ENCODE measurements around the gene DNMBP. TPM values are rescaled to one million over a fixed set of nuclear protein-coding genes. Genes with fewer than 3 reads are reported as not detected.

Gene DNMBP
- total RNA-seq, 1 experiment from 2014 or later = 60.3 TPM

GRCh38 chr10:99920901-99921300 lies 88.8 kb downstream of the DNMBP start:
- no peaks in the 10 kb centered on the region; the same call in 1 of the 2 replicates for H4K20me1 ChIP-seq (ENCODE audit: insufficient read depth)
- H3K9me2 ChIP-seq (ENCODE audit: insufficient read depth) = no peaks in the 10 kb centered on the region
- intact Hi-C loops (cut with micrococcal nuclease) = no loop called here
- no peak overlapping the region for H3K9ac ChIP-seq (ENCODE audit: low read length)
- H3K27me3 ChIP-seq (ENCODE audit: insufficient read depth, low read length) = no peaks in the 10 kb centered on the region
- RAD21 ChIA-PET (ENCODE audit: low non-redundant PET in 1 of 2, low total read pairs in 2 of 2, uncharacterized antibody in 2 of 2, unreplicated experiment in 2 of 2) = no interaction called here
- no TSS peak for BruUV-seq (replicated peaks)
- CTCF ChIA-PET = no interaction called here
- peaks cover 67 to 78% of the 10 kb centered on the region in 2 experiments for H3K4me1 ChIP-seq (ENCODE audit: control insufficient read depth in 1 of 2, insufficient read depth in 2 of 2, low read length in 2 of 2)
- peaks cover 98% of the 10 kb centered on the region for H3K79me2 ChIP-seq (ENCODE audit: insufficient read depth, low read length)
- no peak overlapping the region for H3K4me3 ChIP-seq (replicated peaks in 1 of 2; ENCODE audit: low read depth in 1 of 2, low read length in 2 of 2)
- peak; percentile 10; the same call in 1 of the 2 replicates for ATAC-seq
- DNase-seq (ENCODE audit: low read depth, low spot score) = no peak
- no peak overlapping the region for H3K27ac ChIP-seq (ENCODE audit: low read depth, low read length)
- peak overlapping the region; percentile 39 for H3K4me2 ChIP-seq (ENCODE audit: low read length)
- H3K9me3 ChIP-seq (ENCODE audit: control insufficient read depth in 1 of 2, insufficient read depth in 1 of 2, low read depth in 1 of 2, low read length in 2 of 2) = no peaks in the 10 kb centered on the region
- no peak overlapping the region for H2AFZ ChIP-seq (ENCODE audit: low read depth, low read length, poor library complexity, severe bottlenecking)
- POLR2A ChIA-PET = interaction anchor here (0.7 to 2.3 kb wide), 3 partner anchors 9 to 19 kb away, joined by 3 to 13 read pairs (median 6); no protein-coding TSS in a partner anchor
- 0 out of 4 replicates have a peak, but pooled peaks cover 0 to 8% of the 10 kb centered on the region in 2 experiments for H3K36me3 ChIP-seq (ENCODE audit: control insufficient read depth in 1 of 2, insufficient read depth in 2 of 2, low read length in 2 of 2)
- no peak for TF ChIP-seq YY1 (IDR thresholded peaks at IDR 0.05; ENCODE audit: extremely low read depth, insufficient replicate concordance, low read depth, low read length)
- no peak for TF ChIP-seq ZNF274 (IDR thresholded peaks at IDR 0.05; ENCODE audit: low read depth, low read length)
- TF ChIP-seq CBX3 (IDR thresholded peaks at IDR 0.05; ENCODE audit: low read depth) = peak; percentile 81
- no peak for TF ChIP-seq TCF7L2 (IDR thresholded peaks at IDR 0.05; ENCODE audit: borderline replicate concordance, extremely low read depth, insufficient read depth, insufficient read length)
- TF ChIP-seq EZH2 (IDR thresholded peaks at IDR 0.05) = no peak
- TF ChIP-seq EGR1 (IDR thresholded peaks at IDR 0.05; ENCODE audit: low read depth) = no peak
- TF ChIP-seq CEBPB (IDR thresholded peaks at IDR 0.05; ENCODE audit: low read depth) = peak; percentile 79
- TF ChIP-seq SIN3A (IDR thresholded peaks at IDR 0.05; ENCODE audit: low read depth) = 0 out of 2 replicates have a peak, but pooled peaks have one; percentile 24
- no peak for TF ChIP-seq CTCF (IDR thresholded peaks at IDR 0.05 in 2 of 3, conservative IDR thresholded peaks at IDR 0.05 in 1 of 3; ENCODE audit: borderline replicate concordance in 1 of 3, insufficient read depth in 1 of 3, low read depth in 2 of 3, low read length in 2 of 3)
- TF ChIP-seq ELF1 (IDR thresholded peaks at IDR 0.05; ENCODE audit: borderline replicate concordance, low read depth) = no peak
- TF ChIP-seq FOSL1 (IDR thresholded peaks at IDR 0.05; ENCODE audit: low read depth) = peak; percentile 76
- no peak for TF ChIP-seq POLR2AphosphoS5 (IDR thresholded peaks at IDR 0.05; ENCODE audit: low read depth, low read length)
- no peak for TF ChIP-seq ATF3 (IDR thresholded peaks at IDR 0.05)
- peak; percentile 70 for TF ChIP-seq JUND (IDR thresholded peaks at IDR 0.05)
- no peak for TF ChIP-seq ZBTB33 (IDR thresholded peaks at IDR 0.05; ENCODE audit: extremely low read depth, insufficient replicate concordance, low read length)
- TF ChIP-seq, protein P1, sequence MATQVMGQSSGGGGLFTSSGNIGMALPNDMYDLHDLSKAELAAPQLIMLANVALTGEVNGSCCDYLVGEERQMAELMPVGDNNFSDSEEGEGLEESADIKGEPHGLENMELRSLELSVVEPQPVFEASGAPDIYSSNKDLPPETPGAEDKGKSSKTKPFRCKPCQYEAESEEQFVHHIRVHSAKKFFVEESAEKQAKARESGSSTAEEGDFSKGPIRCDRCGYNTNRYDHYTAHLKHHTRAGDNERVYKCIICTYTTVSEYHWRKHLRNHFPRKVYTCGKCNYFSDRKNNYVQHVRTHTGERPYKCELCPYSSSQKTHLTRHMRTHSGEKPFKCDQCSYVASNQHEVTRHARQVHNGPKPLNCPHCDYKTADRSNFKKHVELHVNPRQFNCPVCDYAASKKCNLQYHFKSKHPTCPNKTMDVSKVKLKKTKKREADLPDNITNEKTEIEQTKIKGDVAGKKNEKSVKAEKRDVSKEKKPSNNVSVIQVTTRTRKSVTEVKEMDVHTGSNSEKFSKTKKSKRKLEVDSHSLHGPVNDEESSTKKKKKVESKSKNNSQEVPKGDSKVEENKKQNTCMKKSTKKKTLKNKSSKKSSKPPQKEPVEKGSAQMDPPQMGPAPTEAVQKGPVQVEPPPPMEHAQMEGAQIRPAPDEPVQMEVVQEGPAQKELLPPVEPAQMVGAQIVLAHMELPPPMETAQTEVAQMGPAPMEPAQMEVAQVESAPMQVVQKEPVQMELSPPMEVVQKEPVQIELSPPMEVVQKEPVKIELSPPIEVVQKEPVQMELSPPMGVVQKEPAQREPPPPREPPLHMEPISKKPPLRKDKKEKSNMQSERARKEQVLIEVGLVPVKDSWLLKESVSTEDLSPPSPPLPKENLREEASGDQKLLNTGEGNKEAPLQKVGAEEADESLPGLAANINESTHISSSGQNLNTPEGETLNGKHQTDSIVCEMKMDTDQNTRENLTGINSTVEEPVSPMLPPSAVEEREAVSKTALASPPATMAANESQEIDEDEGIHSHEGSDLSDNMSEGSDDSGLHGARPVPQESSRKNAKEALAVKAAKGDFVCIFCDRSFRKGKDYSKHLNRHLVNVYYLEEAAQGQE (IDR thresholded peaks at IDR 0.05; ENCODE audit: low read depth) = no peak
- TF ChIP-seq MAX (IDR thresholded peaks at IDR 0.05) = peak; percentile 55
- TF ChIP-seq SP1 (IDR thresholded peaks at IDR 0.05; ENCODE audit: low read depth) = peak; percentile 74
- TF ChIP-seq RAD21 (IDR thresholded peaks at IDR 0.05; ENCODE audit: low read depth) = no peak
- no peak for TF ChIP-seq ZFX (IDR thresholded peaks at IDR 0.05)
- 0 out of 2 replicates have a peak, but pooled peaks have one; percentile 49 for TF ChIP-seq SRF (IDR thresholded peaks at IDR 0.05; ENCODE audit: low read depth)
- no peak for TF ChIP-seq POLR2A (IDR thresholded peaks at IDR 0.05; ENCODE audit: borderline replicate concordance, extremely low read depth, insufficient read depth, insufficient read length)
